Measurements from ENCODE around the gene GULP1. TPM values are rescaled to one million over a fixed set of nuclear protein-coding genes. Genes with fewer than 3 reads are reported as not detected.

Gene GULP1
- total RNA-seq, 1 experiment from 2014 or later = 140 TPM

- Histone ChIP-seq H2BK15ac (ENCODE audit: low read depth, low read length) (no peak overlapping the region), H2AFZ (ENCODE audit: low read length) (no peak overlapping the region), H2BK5ac (ENCODE audit: insufficient read length, low read length) (no peak overlapping the region), H3K9ac (ENCODE audit: extremely low read depth, insufficient read length, low read length) (no peak overlapping the region), H3K79me2 (ENCODE audit: insufficient read depth, low read length) (no peaks in the 10 kb centered on the region), H3K79me1 (ENCODE audit: insufficient read depth, low read depth, low read length, poor library complexity, severe bottlenecking) (no peaks in the 10 kb centered on the region), H3K9me3 (ENCODE audit: control insufficient read depth, low read depth, low read length) (no peaks in the 10 kb centered on the region), H4K8ac (replicated peaks; ENCODE audit: insufficient read length, low read depth, low read length) (no peak overlapping the region), H4K20me1 (ENCODE audit: control insufficient read depth, insufficient read depth, insufficient read length) (no peaks in the 10 kb centered on the region), H2BK12ac (ENCODE audit: insufficient read length, low read depth, low read length) (no peak overlapping the region), H3K56ac (ENCODE audit: insufficient read length, low read depth, low read length) (no peak overlapping the region), H3T11ph (ENCODE audit: low read length) (no peak overlapping the region), H3K14ac (ENCODE audit: insufficient read depth, low read length) (no peak overlapping the region), H4K5ac (ENCODE audit: insufficient read length, low read depth, low read length) (no peak overlapping the region), H2AK5ac (ENCODE audit: insufficient read length, low read length) (no peak overlapping the region), H3K4me2 (ENCODE audit: insufficient read depth, insufficient read length, low read length) (no peak overlapping the region), H3K23ac (ENCODE audit: insufficient read length, low read depth, low read length) (no peak overlapping the region), H3K23me2 (ENCODE audit: insufficient read length, low read depth, low read length, poor library complexity, severe bottlenecking) (no peaks in the 10 kb centered on the region), H3K4ac (ENCODE audit: low read depth, low read length) (no peak overlapping the region), H2BK20ac (ENCODE audit: low read depth, low read length, poor library complexity, severe bottlenecking) (no peak overlapping the region), H3K4me1 (ENCODE audit: insufficient read depth, low read length) (0 out of 2 replicates have a peak, but pooled peaks cover 3% of the 10 kb centered on the region), H3K27me3 (ENCODE audit: insufficient read depth, low read length) (no peaks in the 10 kb centered on the region), H3K27ac (ENCODE audit: insufficient read length, low read depth, low read length) (no peak overlapping the region), H4K91ac (ENCODE audit: insufficient read length, low read depth, low read length) (no peak overlapping the region), H3K18ac (ENCODE audit: insufficient read length, low read depth, low read length) (no peak overlapping the region), H2BK120ac (ENCODE audit: low read depth, low read length, poor library complexity, severe bottlenecking) (no peak overlapping the region)
- peaks cover 0 to 4% of the 10 kb centered on the region in 2 experiments; a peak in 1 of 5 replicates for H3K9me3 Mint-ChIP-seq
- DNase-seq = no peak
- H3K36me3 Mint-ChIP-seq (ENCODE audit: insufficient read depth in 1 of 3, low read depth in 3 of 3) = peaks cover 0 to 9% (median 2%) of the 10 kb centered on the region in 3 experiments; a peak in 4 of 7 replicates
- H3K27ac Mint-ChIP-seq = no peak overlapping the region
- H3K27me3 Mint-ChIP-seq (ENCODE audit: low read depth) = no peaks in the 10 kb centered on the region
- no peak overlapping the region for H3K4me3 Mint-ChIP-seq
- peaks cover 13 to 29% of the 10 kb centered on the region in 2 experiments for H3K4me1 Mint-ChIP-seq
- TF ChIP-seq CTCF (conservative IDR thresholded peaks at IDR 0.05) = no peak
- WGBS (ENCODE audit: extremely low coverage, insufficient read length, low lambda C conversion rate) = no CpG with 5 or more reads among the region's 2 CpGs
Measured at GRCh38 chr2:188248513-188248912, 43.2 kb upstream of the GULP1 start.
